Fibroblast of lung (primary cell): ENCODE data around the gene OCA2.

Source experiments
- CTCF ChIP-seq, 2 donors: IDR thresholded peaks in 1 of 2; conservative IDR thresholded peaks in 1 of 2; 1 replicate in 1 of 2; 2 replicates in 1 of 2; pipeline ENCODE4 v1.5.1; 2011 to 2012; ENCODE audit warnings: low read length in 2 of 2, control low read depth in 1 of 2, inconsistent platforms in 1 of 2, low read depth in 1 of 2, mild to moderate bottlenecking in 1 of 2
- EZH2 ChIP-seq: IDR thresholded peaks from 2 replicates; pipeline ENCODE4 v1.5.1; 2012; ENCODE audit warnings: low read length, control low read depth, mild to moderate bottlenecking; ENCODE audit errors: missing control alignments

- TF ChIP-seq CTCF (conservative IDR thresholded peaks at IDR 0.05 in 1 of 2, IDR thresholded peaks at IDR 0.05 in 1 of 2; ENCODE audit: low read depth in 1 of 2, low read length in 2 of 2) (no peak), EZH2 (no peak)
These were observed 251.1 kb downstream of the OCA2 start for GRCh38 chr15:27847775-27848710.
